SK-N-MC (cell line): ENCODE results near the gene AKR1B1.
"Not testable (repeated sequence)": the region's sequence is repeated elsewhere in the genome, so short reads cannot be mapped to it uniquely, and the experiment has no call there.

Source experiments
- DNase-seq: peaks from one replicate; pipeline ENCODE4 v3.0.0-alpha.2; 2011; ENCODE audit warnings: low read depth, low spot score
- H3K27ac ChIP-seq: fragments of 200-600 bp; sonication (generic); 2 replicates; pipeline ENCODE4 v1.5.1; 2016; ENCODE audit warnings: mixed run types
- H3K36me3 ChIP-seq: fragments of 200-600 bp; sonication (generic); 2 replicates; pipeline ENCODE4 v1.6.1; 2017; ENCODE audit warnings: antibody characterized with exemption, low read length, mixed read lengths; ENCODE audit not compliant: insufficient read depth
- H3K4me3 ChIP-seq: fragments of 200-600 bp; sonication (generic); 2 replicates; pipeline ENCODE4 v1.5.1; 2016
- H3K9ac ChIP-seq: fragments of 200-600 bp; sonication (generic); 2 replicates; pipeline ENCODE4 v1.8.0; 2017; ENCODE audit warnings: mixed run types, mixed read lengths; ENCODE audit not compliant: insufficient read length
- H3K9me3 ChIP-seq: fragments of 200-600 bp; sonication (generic); 2 replicates; pipeline ENCODE4 v1.6.1; 2017; ENCODE audit warnings: low read depth, mild to moderate bottlenecking, antibody characterized with exemption, low read length, moderate library complexity, mixed read lengths
- EZH2 ChIP-seq: fragments of 200-600 bp; sonication (generic); IDR thresholded peaks from one replicate; pipeline ENCODE4 v1.6.1; 2017; ENCODE audit warnings: antibody characterized with exemption
- FOXP2 ChIP-seq: optimal IDR thresholded peaks from 2 replicates; pipeline ENCODE3; 2011; ENCODE audit warnings: mild to moderate bottlenecking, moderate library complexity; ENCODE audit not compliant: insufficient read depth; ENCODE audit errors: extremely low read length, control extremely low read depth
- POLR2AphosphoS5 ChIP-seq: IDR thresholded peaks from 2 replicates; pipeline ENCODE4 v1.6.1; 2012; ENCODE audit warnings: mild to moderate bottlenecking, low read depth, low read length, borderline replicate concordance

Gene AKR1B1

GRCh38 chr7:134458806-134459698 lies at the start of gene AKR1B1:
AKR1B1 (minus strand) TSS chr7:134459100; CDS start chr7:134459062, 38 bp downstream.
- DNase-seq, result no peak
- H3K4me3 ChIP-seq, result peak within 1 kb of the TSS; percentile 68
- no peaks in the 10 kb centered on the region for H3K36me3 ChIP-seq
- no peaks in the 10 kb centered on the region for H3K9me3 ChIP-seq
- no peak within 1 kb of the TSS for H3K27ac ChIP-seq
- H3K9ac ChIP-seq, result peak within 1 kb of the TSS; percentile 39
- TF ChIP-seq FOXP2 (no peak), EZH2 (no peak), POLR2AphosphoS5 (no peak)

- no peak overlapping the region for H3K27ac ChIP-seq
- DNase-seq, result no peak
- H3K9ac ChIP-seq, result no peak overlapping the region
- no peak overlapping the region for H3K4me3 ChIP-seq
- H3K36me3 ChIP-seq, result no peaks in the 10 kb centered on the region
- TF ChIP-seq POLR2AphosphoS5 (no peak), FOXP2 (no peak), EZH2 (no peak)
- no peaks in the 10 kb centered on the region for H3K9me3 ChIP-seq
Measured at GRCh38 chr7:134505856-134506255, 47.0 kb upstream of the AKR1B1 start.

- Histone ChIP-seq H3K27ac (no peak overlapping the region), H3K9ac (no peak overlapping the region), H3K36me3 (no peaks in the 10 kb centered on the region), H3K9me3 (no peaks in the 10 kb centered on the region), H3K4me3 (no peak overlapping the region)
- no peak for DNase-seq
- TF ChIP-seq POLR2AphosphoS5 (no peak), FOXP2 (no peak), EZH2 (no peak)
Measured at GRCh38 chr7:134504660-134505164, 45.8 kb upstream of the AKR1B1 start.

GRCh38 chr7:134502463-134503371 lies 43.8 kb upstream of the AKR1B1 start:
- H3K4me3 ChIP-seq, result no peak overlapping the region
- H3K36me3 ChIP-seq, result no peaks in the 10 kb centered on the region
- no peak overlapping the region for H3K9ac ChIP-seq
- no peak for TF ChIP-seq EZH2
- no peak for TF ChIP-seq FOXP2
- TF ChIP-seq POLR2AphosphoS5, result no peak
- H3K9me3 ChIP-seq, result no peaks in the 10 kb centered on the region
- DNase-seq, result no peak
- H3K27ac ChIP-seq, result no peak overlapping the region

GRCh38 chr7:134500982-134501381 lies 42.1 kb upstream of the AKR1B1 start:
- DNase-seq, result no peak
- Histone ChIP-seq H3K9me3 (no peaks in the 10 kb centered on the region), H3K36me3 (no peaks in the 10 kb centered on the region), H3K9ac (no peak overlapping the region), H3K27ac (no peak overlapping the region), H3K4me3 (no peak overlapping the region)
- TF ChIP-seq EZH2 (no peak), POLR2AphosphoS5 (no peak), FOXP2 (no peak)

GRCh38 chr7:134500406-134500805 lies 41.5 kb upstream of the AKR1B1 start:
- Histone ChIP-seq H3K36me3 (no peaks in the 10 kb centered on the region), H3K9me3 (no peaks in the 10 kb centered on the region), H3K4me3 (no peak overlapping the region), H3K27ac (no peak overlapping the region), H3K9ac (no peak overlapping the region)
- no peak for DNase-seq
- TF ChIP-seq FOXP2, result no peak
- TF ChIP-seq POLR2AphosphoS5, result no peak
- TF ChIP-seq EZH2, result no peak

GRCh38 chr7:134495546-134495945 lies 36.6 kb upstream of the AKR1B1 start:
- no peaks in the 10 kb centered on the region for H3K36me3 ChIP-seq
- no peak overlapping the region for H3K4me3 ChIP-seq
- no peak for TF ChIP-seq EZH2
- no peak for TF ChIP-seq POLR2AphosphoS5
- TF ChIP-seq FOXP2, result no peak
- no peaks in the 10 kb centered on the region for H3K9me3 ChIP-seq
- H3K9ac ChIP-seq, result no peak overlapping the region
- H3K27ac ChIP-seq, result no peak overlapping the region
- no peak for DNase-seq

- H3K36me3 ChIP-seq, result no peaks in the 10 kb centered on the region
- no peak overlapping the region for H3K9ac ChIP-seq
- no peaks in the 10 kb centered on the region for H3K9me3 ChIP-seq
- no peak for TF ChIP-seq EZH2
- TF ChIP-seq FOXP2, result no peak
- TF ChIP-seq POLR2AphosphoS5, result no peak
- DNase-seq, result no peak
- no peak overlapping the region for H3K27ac ChIP-seq
- no peak overlapping the region for H3K4me3 ChIP-seq
Measured at GRCh38 chr7:134493091-134493490, 34.2 kb upstream of the AKR1B1 start.

GRCh38 chr7:134487721-134488120 lies 28.8 kb upstream of the AKR1B1 start:
- H3K9me3 ChIP-seq, H3K36me3 ChIP-seq, H3K27ac ChIP-seq, H3K9ac ChIP-seq, H3K4me3 ChIP-seq, DNase-seq: not testable (repeated sequence)
